Activated B cell treated with CpG ODN at 0.5 μM for 24 hours (primary cell): Measurements from ENCODE around the gene OASL. TPM values are rescaled to one million over a fixed set of nuclear protein-coding genes. Genes with fewer than 3 reads are reported as not detected.
A peak's percentile ranks its signal among the peaks of the same experiment; 100 is the strongest.

Experiments used
- ATAC-seq: fragments of 200-7000 bp; cut with Tn5 transposase; one replicate; pipeline ENCODE4 v1.10.0; 2021; ENCODE audit warnings: low read depth, mild to moderate bottlenecking, moderate library complexity
- CTCF ChIA-PET: fragments of 350-600 bp; sonication (Branson Sonifier 250); formaldehyde crosslinking; loops from one replicate; lab custom pipeline; 2021; ENCODE audit warnings: antibody characterized with exemption; lab: Charles Lee
- POLR2A ChIA-PET: fragments of 350-600 bp; sonication (Branson Sonifier 250); formaldehyde crosslinking; loops from one replicate; lab custom pipeline; 2021; ENCODE audit warnings: antibody characterized with exemption; lab: Charles Lee
- DNase-seq: peaks from one replicate; pipeline ENCODE4 v3.0.0; 2022
- H3K27ac Mint-ChIP-seq: one replicate; pipeline ENCODE4 v1.8.0; 2020; ENCODE audit warnings: mixed read lengths
- H3K27me3 Mint-ChIP-seq: one replicate; pipeline ENCODE4 v1.8.0; 2021; ENCODE audit warnings: mixed read lengths
- H3K36me3 Mint-ChIP-seq: one replicate; pipeline ENCODE4 v1.8.0; 2021; ENCODE audit warnings: low read depth, mixed read lengths
- H3K4me1 Mint-ChIP-seq: one replicate; pipeline ENCODE4 v1.8.0; 2021; ENCODE audit warnings: mixed read lengths
- H3K4me3 Mint-ChIP-seq: one replicate; pipeline ENCODE4 v1.8.0; 2020; ENCODE audit warnings: mild to moderate bottlenecking, mixed read lengths
- H3K9me3 Mint-ChIP-seq: one replicate; pipeline ENCODE4 v1.8.0; 2020; ENCODE audit warnings: mixed read lengths
- CTCF ChIP-seq: fragments of 200-600 bp; IDR thresholded peaks from one replicate; pipeline ENCODE4 v1.8.0; 2022; ENCODE audit warnings: antibody characterized with exemption, mild to moderate bottlenecking
- intact Hi-C: fragments of 100-400 bp; cut with micrococcal nuclease; formaldehyde crosslinking; loops from one replicate; pipeline ENCODE4 v1.15.1; 2024
- total RNA-seq: library from RNA; stranded (reverse); gene quantifications from 2 replicates; pipeline ENCODE4 v1.2.3, GENCODE V29; 2022

The OASL gene
- total RNA-seq, 1 donor from 2014 or later, result 1.4 TPM

- H3K27me3 Mint-ChIP-seq, result peaks cover 1% of the 10 kb centered on the region
- no peak for DNase-seq
- no peak for ATAC-seq
- H3K4me3 Mint-ChIP-seq, result no peak overlapping the region
- CTCF ChIA-PET, result no interaction called here
- no peak for TF ChIP-seq CTCF
- intact Hi-C loops, result loop anchor here (5.0 kb wide), 1 partner anchor 78 kb away; no protein-coding TSS in a partner anchor
- H3K9me3 Mint-ChIP-seq, result no peaks in the 10 kb centered on the region
- H3K4me1 Mint-ChIP-seq, result peaks cover 14% of the 10 kb centered on the region
- H3K36me3 Mint-ChIP-seq, result peaks cover 8% of the 10 kb centered on the region
- POLR2A ChIA-PET, result interaction anchor here (0.6 kb wide), 1 partner anchor 34 kb away, joined by 4 read pairs; no protein-coding TSS in a partner anchor
- no peak overlapping the region for H3K27ac Mint-ChIP-seq
These were observed 20.0 kb downstream of the OASL start for GRCh38 chr12:121018860-121019617.

- intact Hi-C loops, result loop anchor here (5.0 kb wide), 1 partner anchor 79 kb away; no protein-coding TSS in a partner anchor
- Mint-ChIP-seq H3K9me3 (no peaks in the 10 kb centered on the region), H3K4me3 (no peak overlapping the region), H3K27ac (no peak overlapping the region), H3K27me3 (peaks cover 1% of the 10 kb centered on the region), H3K4me1 (peaks cover 16% of the 10 kb centered on the region), H3K36me3 (peaks cover 15% of the 10 kb centered on the region)
- no peak for TF ChIP-seq CTCF
- ATAC-seq (no peak), DNase-seq (no peak)
- POLR2A ChIA-PET, result no interaction called here
- CTCF ChIA-PET, result no interaction called here
These were observed 21.0 kb downstream of the OASL start for GRCh38 chr12:121017966-121018491.

- no peaks in the 10 kb centered on the region for H3K9me3 Mint-ChIP-seq
- no peaks in the 10 kb centered on the region for H3K27me3 Mint-ChIP-seq
- H3K4me1 Mint-ChIP-seq, result peaks cover 16% of the 10 kb centered on the region
- peaks cover 31% of the 10 kb centered on the region for H3K36me3 Mint-ChIP-seq
- intact Hi-C loops, result loop anchor here (1.0 to 5.0 kb wide), 4 partner anchors 23 to 570 kb away; partner anchors contain the start of genes GATC, OASL and TRIAP1
- CTCF ChIA-PET, result interaction anchor here (1.2 kb wide), 1 partner anchor 44 kb away, joined by 5 read pairs; no protein-coding TSS in a partner anchor
- POLR2A ChIA-PET, result interaction anchor here (1.0 kb wide), 1 partner anchor 435 kb away, joined by 3 read pairs; the partner anchor contains the start of gene POP5
- peak within 1 kb of the TSS; percentile 100 for H3K4me3 Mint-ChIP-seq
- DNase-seq, result peak; percentile 80
- H3K27ac Mint-ChIP-seq, result peak within 1 kb of the TSS; percentile 97
- TF ChIP-seq CTCF, result no peak
- peak; percentile 98 for ATAC-seq
These were observed 22.9 kb downstream of the OASL start, which contains the start of gene C12orf43 for GRCh38 chr12:121015825-121016766. Gene C12orf43, minus strand, starts transcription at chr12:121016487. Its CDS starts 13 bp downstream, at chr12:121016474.

GRCh38 chr12:121013715-121014114 is 25.3 kb downstream of the OASL start:
- Mint-ChIP-seq H3K4me1 (peaks cover 16% of the 10 kb centered on the region), H3K27ac (no peak overlapping the region), H3K27me3 (no peaks in the 10 kb centered on the region), H3K36me3 (peaks cover 54% of the 10 kb centered on the region), H3K9me3 (no peaks in the 10 kb centered on the region), H3K4me3 (peak overlapping the region; percentile 29)
- DNase-seq (no peak), ATAC-seq (no peak)
- intact Hi-C loops, result no loop called here
- ChIA-PET CTCF (no interaction called here), POLR2A (interaction anchor here (0.6 kb wide), 1 partner anchor 1513 kb away, joined by 4 read pairs; the partner anchor contains the start of gene RSRC2)
- no peak for TF ChIP-seq CTCF
